ENCODE measurements around the gene MUC13. TPM values are rescaled to one million over a fixed set of nuclear protein-coding genes. Genes with fewer than 3 reads are reported as not detected.

MUC13 gene
- total and polyA plus RNA-seq, 9 of the 15 experiments (the other 6 are each of a cell fraction or from before 2014, with no cell fraction given) = 0.09 TPM; not detected in 8

DNA sequence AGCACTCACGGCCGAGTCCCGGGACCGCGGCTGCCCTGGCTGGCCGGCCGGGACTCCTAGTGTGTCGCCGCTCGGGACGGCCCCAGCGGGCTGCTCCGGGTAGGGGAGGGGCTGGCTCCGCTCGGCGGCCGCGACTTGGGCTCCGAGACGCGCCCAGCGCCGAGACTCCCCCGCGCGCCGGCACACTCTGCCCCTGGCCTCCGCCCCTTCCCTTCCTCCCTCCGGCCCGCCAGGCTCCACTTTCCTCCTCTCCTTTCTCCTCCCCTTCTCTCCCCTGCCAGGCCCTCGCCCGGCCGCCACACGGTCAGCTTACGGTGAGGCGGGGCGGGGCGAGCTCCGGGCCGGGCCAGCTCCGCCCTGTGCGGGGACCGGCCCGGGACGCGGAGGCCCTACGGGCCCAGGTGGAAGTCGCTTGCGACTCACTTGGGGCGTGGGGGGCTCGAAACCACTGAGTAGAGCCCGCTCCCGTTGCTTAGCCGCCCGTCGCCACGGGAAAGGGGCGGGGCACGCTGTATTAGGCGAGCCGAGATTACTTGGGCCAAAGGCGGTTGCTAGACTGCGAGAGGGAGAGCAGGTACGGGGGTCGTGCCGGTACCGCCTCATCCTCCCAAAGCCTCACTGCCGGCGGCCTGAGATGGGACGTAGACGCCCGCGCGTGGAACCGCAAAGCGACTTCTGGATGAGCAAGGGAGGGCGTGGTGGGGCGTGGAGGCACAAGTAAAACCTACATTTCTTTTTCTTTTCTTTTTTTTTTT is 47.2 kb downstream of the MUC13 start, which contains the start of gene ITGB5 (continued):
- TF ChIP-seq, protein P1, sequence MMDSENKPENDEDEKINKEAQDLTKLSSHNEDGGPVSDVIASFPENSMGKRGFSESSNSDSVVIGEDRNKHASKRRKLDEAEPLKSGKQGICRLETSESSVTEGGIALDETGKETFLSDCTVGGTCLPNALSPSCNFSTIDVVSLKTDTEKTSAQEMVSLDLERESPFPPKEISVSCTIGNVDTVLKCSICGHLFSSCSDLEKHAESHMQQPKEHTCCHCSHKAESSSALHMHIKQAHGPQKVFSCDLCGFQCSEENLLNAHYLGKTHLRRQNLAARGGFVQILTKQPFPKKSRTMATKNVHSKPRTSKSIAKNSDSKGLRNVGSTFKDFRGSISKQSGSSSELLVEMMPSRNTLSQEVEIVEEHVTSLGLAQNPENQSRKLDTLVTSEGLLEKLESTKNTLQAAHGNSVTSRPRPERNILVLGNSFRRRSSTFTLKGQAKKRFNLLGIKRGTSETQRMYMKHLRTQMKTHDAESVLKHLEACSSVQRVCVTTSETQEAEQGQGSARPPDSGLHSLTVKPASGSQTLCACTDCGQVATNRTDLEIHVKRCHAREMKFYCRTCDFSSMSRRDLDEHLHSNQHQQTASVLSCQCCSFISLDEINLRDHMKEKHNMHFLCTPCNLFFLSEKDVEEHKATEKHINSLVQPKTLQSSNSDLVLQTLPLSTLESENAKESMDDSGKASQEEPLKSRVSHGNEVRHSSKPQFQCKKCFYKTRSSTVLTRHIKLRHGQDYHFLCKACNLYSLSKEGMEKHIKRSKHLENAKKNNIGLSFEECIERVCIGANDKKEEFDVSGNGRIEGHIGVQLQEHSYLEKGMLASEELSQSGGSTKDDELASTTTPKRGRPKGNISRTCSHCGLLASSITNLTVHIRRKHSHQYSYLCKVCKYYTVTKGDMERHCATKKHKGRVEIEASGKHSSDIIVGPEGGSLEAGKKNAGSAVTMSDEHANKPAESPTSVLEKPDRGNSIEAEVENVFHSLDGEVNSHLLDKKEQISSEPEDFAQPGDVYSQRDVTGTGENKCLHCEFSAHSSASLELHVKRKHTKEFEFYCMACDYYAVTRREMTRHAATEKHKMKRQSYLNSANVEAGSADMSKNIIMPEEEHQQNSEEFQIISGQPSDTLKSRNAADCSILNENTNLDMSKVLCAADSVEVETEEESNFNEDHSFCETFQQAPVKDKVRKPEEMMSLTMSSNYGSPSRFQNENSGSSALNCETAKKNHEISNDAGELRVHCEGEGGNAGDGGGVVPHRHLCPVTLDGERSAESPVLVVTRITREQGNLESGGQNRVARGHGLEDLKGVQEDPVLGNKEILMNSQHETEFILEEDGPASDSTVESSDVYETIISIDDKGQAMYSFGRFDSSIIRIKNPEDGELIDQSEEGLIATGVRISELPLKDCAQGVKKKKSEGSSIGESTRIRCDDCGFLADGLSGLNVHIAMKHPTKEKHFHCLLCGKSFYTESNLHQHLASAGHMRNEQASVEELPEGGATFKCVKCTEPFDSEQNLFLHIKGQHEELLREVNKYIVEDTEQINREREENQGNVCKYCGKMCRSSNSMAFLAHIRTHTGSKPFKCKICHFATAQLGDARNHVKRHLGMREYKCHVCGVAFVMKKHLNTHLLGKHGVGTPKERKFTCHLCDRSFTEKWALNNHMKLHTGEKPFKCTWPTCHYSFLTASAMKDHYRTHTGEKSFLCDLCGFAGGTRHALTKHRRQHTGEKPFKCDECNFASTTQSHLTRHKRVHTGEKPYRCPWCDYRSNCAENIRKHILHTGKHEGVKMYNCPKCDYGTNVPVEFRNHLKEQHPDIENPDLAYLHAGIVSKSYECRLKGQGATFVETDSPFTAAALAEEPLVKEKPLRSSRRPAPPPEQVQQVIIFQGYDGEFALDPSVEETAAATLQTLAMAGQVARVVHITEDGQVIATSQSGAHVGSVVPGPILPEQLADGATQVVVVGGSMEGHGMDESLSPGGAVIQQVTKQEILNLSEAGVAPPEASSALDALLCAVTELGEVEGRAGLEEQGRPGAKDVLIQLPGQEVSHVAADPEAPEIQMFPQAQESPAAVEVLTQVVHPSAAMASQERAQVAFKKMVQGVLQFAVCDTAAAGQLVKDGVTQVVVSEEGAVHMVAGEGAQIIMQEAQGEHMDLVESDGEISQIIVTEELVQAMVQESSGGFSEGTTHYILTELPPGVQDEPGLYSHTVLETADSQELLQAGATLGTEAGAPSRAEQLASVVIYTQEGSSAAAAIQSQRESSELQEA (IDR thresholded peaks at IDR 0.05; ENCODE audit: low read depth) = no peak
- TF ChIP-seq DACH1 (IDR thresholded peaks at IDR 0.05; ENCODE audit: partially characterized antibody) = no peak
- TF ChIP-seq CREB1 (IDR thresholded peaks at IDR 0.05) = no peak
- TF ChIP-seq CREB1 (CRISPR knock-in tag; IDR thresholded peaks at IDR 0.05) = no peak
- no peak for TF ChIP-seq JUNB (CRISPR knock-in tag; conservative IDR thresholded peaks at IDR 0.05)
- no peak for TF ChIP-seq CC2D1A (IDR thresholded peaks at IDR 0.05)
- TF ChIP-seq KAT7 (CRISPR knock-in tag; IDR thresholded peaks at IDR 0.05; ENCODE audit: borderline replicate concordance) = no peak
- no peak for TF ChIP-seq CBX2 (IDR thresholded peaks at IDR 0.05; ENCODE audit: insufficient read depth, low read length, poor library complexity, severe bottlenecking)
- no peak for TF ChIP-seq RBM39 (optimal IDR thresholded peaks at IDR 0.05; ENCODE audit: low read depth, low read length)
- TF ChIP-seq TCF7 (IDR thresholded peaks at IDR 0.05; ENCODE audit: borderline replicate concordance) = no peak
- TF ChIP-seq NELFE (IDR thresholded peaks at IDR 0.05; ENCODE audit: insufficient read depth, insufficient read length) = no peak
- TF ChIP-seq FOXJ3 (CRISPR knock-in tag; IDR thresholded peaks at IDR 0.05) = no peak
- TF ChIP-seq BRCA1 (IDR thresholded peaks at IDR 0.05) = no peak
- TF ChIP-seq BRCA1 (CRISPR knock-in tag; IDR thresholded peaks at IDR 0.05) = no peak
- no peak for TF ChIP-seq ZNF398 (CRISPR knock-in tag; IDR thresholded peaks at IDR 0.05)
- TF ChIP-seq FOS (IDR thresholded peaks at IDR 0.05; ENCODE audit: extremely low read depth, insufficient read length) = no peak
- no peak for TF ChIP-seq ZNF644 (tag; IDR thresholded peaks at IDR 0.05; ENCODE audit: low read depth)
- TF ChIP-seq ZNF143 (CRISPR knock-in tag; IDR thresholded peaks at IDR 0.05) = no peak
- no peak for TF ChIP-seq ZFP30 (CRISPR knock-in tag; IDR thresholded peaks at IDR 0.05; ENCODE audit: borderline replicate concordance)
- no peak for TF ChIP-seq ZSCAN32 (CRISPR knock-in tag; IDR thresholded peaks at IDR 0.05)

Measured in K562 (cell line).